HPDE6-E6E7 (cell line): Measurements from ENCODE around the gene PITPNM3.
A peak's percentile ranks its signal among the peaks of the same experiment; 100 is the strongest.
"Not testable (repeated sequence)": the region's sequence is repeated elsewhere in the genome, so short reads cannot be mapped to it uniquely, and the experiment has no call there.

Source experiments
- DNase-seq: peaks from one replicate; pipeline ENCODE4 v3.0.0; 2011; ENCODE audit warnings: missing footprints; ENCODE audit errors: extremely low spot score

Gene PITPNM3

GRCh38 chr17:6574687-6575595, 18.6 kb upstream of the PITPNM3 start:
- DNase-seq: no peak

GRCh38 chr17:6573982-6574686, 17.8 kb upstream of the PITPNM3 start:
- no peak for DNase-seq

- DNase-seq: not testable (repeated sequence)
Observed at GRCh38 chr17:6573495-6573894, 17.1 kb upstream of the PITPNM3 start.

GRCh38 chr17:6572972-6573370, 16.6 kb upstream of the PITPNM3 start:
- DNase-seq: no peak

GRCh38 chr17:6571452-6571781, 15.1 kb upstream of the PITPNM3 start:
- no peak for DNase-seq

GRCh38 chr17:6570731-6571451, 14.5 kb upstream of the PITPNM3 start:
- no peak for DNase-seq

- DNase-seq: no peak
Observed at GRCh38 chr17:6569370-6570285, 13.3 kb upstream of the PITPNM3 start.

- DNase-seq: no peak
Observed at GRCh38 chr17:6568184-6568758, 11.9 kb upstream of the PITPNM3 start.

GRCh38 chr17:6567528-6568183, 11.3 kb upstream of the PITPNM3 start:
- peak; percentile 78 for DNase-seq

- DNase-seq: no peak
Observed at GRCh38 chr17:6561446-6561845, 5.1 kb upstream of the PITPNM3 start.

GRCh38 chr17:6560496-6560895, 4.1 kb upstream of the PITPNM3 start:
- DNase-seq: no peak

GRCh38 chr17:6559753-6560215, 3.4 kb upstream of the PITPNM3 start:
- no peak for DNase-seq

- no peak for DNase-seq
Observed at GRCh38 chr17:6558932-6559752, 2.8 kb upstream of the PITPNM3 start.

GRCh38 chr17:6558276-6558675, 1.9 kb upstream of the PITPNM3 start:
- DNase-seq: no peak

- no peak for DNase-seq
Observed at GRCh38 chr17:6557040-6557438, 684 bp upstream of the PITPNM3 start.

- DNase-seq: no peak
Observed at GRCh38 chr17:6555331-6556120, 829 bp downstream of the PITPNM3 start.

- no peak for DNase-seq
Observed at GRCh38 chr17:6554871-6555330, 1.5 kb downstream of the PITPNM3 start.

- no peak for DNase-seq
Observed at GRCh38 chr17:6554342-6554741, 2.0 kb downstream of the PITPNM3 start.
